HepG2 (cell line): ENCODE measurements around the gene KRT40. TPM values are rescaled to one million over a fixed set of nuclear protein-coding genes. Genes with fewer than 3 reads are reported as not detected.

Experiments used
- ATAC-seq: fragments of 200-7000 bp; cut with Tn5 transposase; 3 replicates; pipeline ENCODE4 v1.9.1; 2020; ENCODE audit warnings: mild to moderate bottlenecking, moderate library complexity
- BruUV-seq: library from RNA; stranded (reverse); fragments of 400-500 nt; replicated peaks from 2 replicates; lab custom pipeline; 2021; lab: Mats Ljungman, UMichigan
- CTCF ChIA-PET: fragments of 300-600 bp; formaldehyde crosslinking; extraction: SDS; loops from one replicate; lab custom pipeline; 2021; ENCODE audit warnings: low total read pairs, inconsistent platforms, low intra/inter-chr PET ratio; lab: Yijun Ruan, JAX
- POLR2A ChIA-PET: fragments of 350-600 bp; sonication (Branson Sonifier 250); formaldehyde crosslinking; loops from one replicate; lab custom pipeline; 2020; ENCODE audit warnings: antibody characterized with exemption, inconsistent platforms; lab: Yijun Ruan, JAX
- DNase-seq: peaks from one replicate; pipeline ENCODE4 v3.0.0-alpha.2; 2015; ENCODE audit warnings: low spot score
- FAIRE-seq: peaks from 3 replicates; lab custom pipeline; 2011; peaks lifted over from hg19 to GRCh38; lab: Jason Lieb, UNC
- H2AFZ ChIP-seq: one replicate; pipeline ENCODE4 v1.6.1; 2011; ENCODE audit warnings: low read length, inconsistent platforms
- H3K27ac ChIP-seq: fragments of 300-600 bp; 3 replicates; pipeline ENCODE4 v1.8.0; 2011; ENCODE audit warnings: mixed run types, mild to moderate bottlenecking, mixed read lengths, low read length, inconsistent platforms; ENCODE audit not compliant: insufficient read depth; ENCODE audit errors: extremely low read length
- H3K27me3 ChIP-seq, 2 experiments: fragments of 200-600 bp in 1 of 2; 2 replicates in 1 of 2; 3 replicates in 1 of 2; pipeline versions ENCODE4 v1.6.0 to v1.8.0; 2011; ENCODE audit warnings: low read length in 2 of 2, mild to moderate bottlenecking in 2 of 2, moderate library complexity in 2 of 2, inconsistent platforms in 1 of 2; ENCODE audit not compliant: insufficient read depth in 2 of 2, control insufficient read depth in 1 of 2
- H3K36me3 ChIP-seq, 2 experiments: fragments of 200-600 bp in 1 of 2; replicated peaks in 1 of 2; 2 replicates in 1 of 2; 3 replicates in 1 of 2; pipeline versions ENCODE4 v1.5.1 to v1.8.0; 2011; ENCODE audit warnings: low read length in 2 of 2, inconsistent platforms in 1 of 2; ENCODE audit not compliant: insufficient read depth in 2 of 2, control insufficient read depth in 1 of 2
- H3K4me1 ChIP-seq: 2 replicates; pipeline ENCODE4 v1.5.1; 2012; ENCODE audit warnings: low read length, inconsistent platforms; ENCODE audit not compliant: insufficient read depth
- H3K4me2 ChIP-seq: 2 replicates; pipeline ENCODE4 v1.6.0; 2011; ENCODE audit warnings: low read depth, low read length, inconsistent platforms
- H3K4me3 ChIP-seq, 3 experiments: fragments of 200-600 bp in 1 of 3; sonication (generic), shearing (Covaris generic) in 1 of 3; replicated peaks in 1 of 3; 2 replicates each; pipeline ENCODE4 v1.5.1; 2011 to 2016; ENCODE audit warnings: low read length in 3 of 3, inconsistent platforms in 2 of 3, low read depth in 2 of 3, mild to moderate bottlenecking in 2 of 3, control low read depth in 1 of 3, mixed read lengths in 1 of 3; ENCODE audit not compliant: insufficient read depth in 1 of 3
- H3K79me2 ChIP-seq: one replicate; pipeline ENCODE4 v1.6.1; 2011; ENCODE audit warnings: low read length, inconsistent platforms; ENCODE audit not compliant: insufficient read depth
- H3K9ac ChIP-seq: 2 replicates; pipeline ENCODE4 v1.6.0; 2011; ENCODE audit warnings: mild to moderate bottlenecking, low read depth, low read length, inconsistent platforms; ENCODE audit not compliant: insufficient read depth
- H3K9me3 ChIP-seq: 2 replicates; pipeline ENCODE4 v1.5.1; 2012; ENCODE audit warnings: mild to moderate bottlenecking, low read length
- H4K20me1 ChIP-seq: 2 replicates; pipeline ENCODE4 v1.6.0; 2011; ENCODE audit warnings: inconsistent platforms, mild to moderate bottlenecking, low read length, moderate library complexity; ENCODE audit not compliant: insufficient read depth
- ATF7-NPFF ChIP-seq: sonication (generic); formaldehyde crosslinking; IDR thresholded peaks from 2 replicates; pipeline ENCODE4 v1.8.1; 2023; ENCODE audit warnings: mild to moderate bottlenecking, low read depth, missing genetic modification reagents, moderate library complexity
- CBX5 ChIP-seq: sonication (generic); formaldehyde crosslinking; IDR thresholded peaks from 2 replicates; pipeline ENCODE4 v1.4.0; 2020; ENCODE audit warnings: missing genetic modification reagents, borderline replicate concordance
- CENPBD1 ChIP-seq: sonication (generic); formaldehyde crosslinking; IDR thresholded peaks from 2 replicates; pipeline ENCODE4 v1.8.0; 2022; ENCODE audit warnings: missing genetic modification reagents, low read depth, mild to moderate bottlenecking, borderline replicate concordance
- ESRRA ChIP-seq: sonication (generic); formaldehyde crosslinking; IDR thresholded peaks from 2 replicates; pipeline ENCODE4 v1.5.1; 2020; ENCODE audit warnings: mild to moderate bottlenecking, low read depth, missing genetic modification reagents
- HDAC6 ChIP-seq: fragments of 200-600 bp; sonication (generic); IDR thresholded peaks from 2 replicates; pipeline ENCODE4 v1.7.0; 2017; ENCODE audit warnings: mild to moderate bottlenecking, antibody characterized with exemption, low read length, low read depth
- MTERF4 ChIP-seq: sonication (generic); formaldehyde crosslinking; IDR thresholded peaks from 2 replicates; pipeline ENCODE4 v1.8.0; 2023; ENCODE audit warnings: mild to moderate bottlenecking, missing genetic modification reagents
- TRIM24 ChIP-seq: sonication (generic); formaldehyde crosslinking; IDR thresholded peaks from 2 replicates; pipeline ENCODE4 v1.8.0; 2022; ENCODE audit warnings: mild to moderate bottlenecking, missing genetic modification reagents
- ZBTB7A ChIP-seq: sonication (generic); formaldehyde crosslinking; IDR thresholded peaks from 2 replicates; pipeline ENCODE4 v1.8.0; 2022; ENCODE audit warnings: mild to moderate bottlenecking, missing genetic modification reagents
- ZFY ChIP-seq: sonication (generic); formaldehyde crosslinking; IDR thresholded peaks from 2 replicates; pipeline ENCODE4 v1.4.0; 2020; ENCODE audit warnings: missing genetic modification reagents
- ZNF235 ChIP-seq: sonication (generic); formaldehyde crosslinking; IDR thresholded peaks from 2 replicates; pipeline ENCODE4 v1.8.1; 2023; ENCODE audit warnings: mild to moderate bottlenecking, missing genetic modification reagents, borderline replicate concordance
- ZNF354B ChIP-seq: sonication (generic); formaldehyde crosslinking; IDR thresholded peaks from 2 replicates; pipeline ENCODE4 v1.8.0; 2022; ENCODE audit warnings: mild to moderate bottlenecking, missing genetic modification reagents
- ZSCAN5A ChIP-seq: sonication (generic); formaldehyde crosslinking; IDR thresholded peaks from 2 replicates; pipeline ENCODE4 v1.8.0; 2022; ENCODE audit warnings: mild to moderate bottlenecking, missing genetic modification reagents, borderline replicate concordance
- WGBS: methylation state at CpG from one replicate; pipeline ENCODE4 v1.1.6; 2017; ENCODE audit warnings: low lambda C conversion rate; 5-methylcytosine and 5-hydroxymethylcytosine counted together
- in situ Hi-C: cut with HindIII; loops from 2 replicates; pipeline ENCODE4 v1.10.0; 2017; ENCODE audit warnings: low pct_unique_long_range_greater_than_20kb; ENCODE audit not compliant: extremely low pct_ligation_motif_present
- intact Hi-C: fragments of 100-400 bp; cut with micrococcal nuclease; formaldehyde crosslinking; loops from one replicate; pipeline ENCODE4 v1.10.0; 2022; ENCODE audit not compliant: unreplicated experiment
- polyA plus RNA-seq, 8 experiments: library from polyadenylated mRNA; depleted of rRNA in 3 of 8; stranded (reverse) in 7 of 8; unstranded in 1 of 8; fragments of >200 nt; fragmentation: Illumina TruSeq in 4 of 8; extraction: Trizol in 4 of 8; gene quantifications; 2 replicates each; pipeline versions ENCODE4 v1.2.1 to v1.2.3, GENCODE V29; 2011 to 2016; ENCODE audit warnings: low read depth in 4 of 8, missing spikeins in 1 of 8, mixed read lengths in 1 of 8; ENCODE audit not compliant: insufficient read depth in 1 of 8
- total RNA-seq, 5 experiments: library from RNA; depleted of rRNA; stranded (reverse); fragments of >200 nt; fragmentation: Illumina TruSeq; extraction: Trizol; gene quantifications; 2 replicates each; pipeline ENCODE4 v1.2.3, GENCODE V29; 2016; ENCODE audit warnings: low read depth in 1 of 5
- TF ChIP-seq, protein P1 (sequence below): sonication (generic); formaldehyde crosslinking; conservative IDR thresholded peaks from 2 replicates; pipeline ENCODE4 v1.8.0; 2022; ENCODE audit warnings: missing genetic modification reagents

Gene KRT40
- total and polyA plus RNA-seq, 2 of the 13 experiments (the other 11 are each of a cell fraction or from before 2014, with no cell fraction given), result not detected

DNA sequence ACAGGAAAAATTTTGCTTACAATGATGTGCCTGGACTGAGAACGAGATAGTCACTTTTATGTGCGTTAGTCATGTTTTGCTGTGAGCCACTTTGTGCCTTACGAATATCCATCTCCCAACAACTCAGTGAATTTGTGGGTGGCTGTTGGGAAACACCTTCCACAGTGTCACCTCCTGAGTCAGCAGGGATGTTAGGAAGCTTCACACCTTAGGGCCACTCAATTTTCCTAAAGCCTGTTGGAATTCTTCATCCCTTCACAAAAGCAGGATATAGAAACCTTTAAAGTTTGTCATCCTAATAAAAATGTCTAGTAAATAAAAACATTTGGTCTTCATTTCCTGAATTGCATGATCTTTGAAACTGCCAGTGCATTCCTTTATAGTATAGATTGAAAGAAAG, 29.1 kb upstream of the KRT40 start:
- Histone ChIP-seq H3K27ac (no peak overlapping the region), H4K20me1 (no peaks in the 10 kb centered on the region), H3K27me3 (no peaks in the 10 kb centered on the region), H3K9ac (no peak overlapping the region), H3K4me3 (no peak overlapping the region), H3K79me2 (no peaks in the 10 kb centered on the region), H3K36me3 (no peaks in the 10 kb centered on the region), H3K4me2 (no peak overlapping the region), H2AFZ (no peak overlapping the region), H3K4me1 (peaks cover 64% of the 10 kb centered on the region), H3K9me3 (no peaks in the 10 kb centered on the region)
- FAIRE-seq (no peak), DNase-seq (no peak), ATAC-seq (no peak)
- no TSS peak for BruUV-seq
- in situ Hi-C loops (no loop called here), intact Hi-C loops (no loop called here)
- ChIA-PET CTCF (no interaction called here), POLR2A (interaction anchor here (1.0 kb wide), 1 partner anchor 459 kb away, joined by 3 read pairs; no protein-coding TSS in a partner anchor)
- TF ChIP-seq CENPBD1 (CRISPR knock-in tag) (no peak), MTERF4 (CRISPR knock-in tag) (no peak), TRIM24 (CRISPR knock-in tag) (no peak), ZSCAN5A (no peak), ZNF354B (CRISPR knock-in tag) (no peak), ZBTB7A (CRISPR knock-in tag) (no peak), ESRRA (CRISPR knock-in tag) (no peak), ZFY (CRISPR knock-in tag) (no peak), CBX5 (CRISPR knock-in tag) (no peak), ATF7-NPFF (CRISPR knock-in tag) (no peak), HDAC6 (no peak), ZNF235 (no peak)
- TF ChIP-seq, protein P1, sequence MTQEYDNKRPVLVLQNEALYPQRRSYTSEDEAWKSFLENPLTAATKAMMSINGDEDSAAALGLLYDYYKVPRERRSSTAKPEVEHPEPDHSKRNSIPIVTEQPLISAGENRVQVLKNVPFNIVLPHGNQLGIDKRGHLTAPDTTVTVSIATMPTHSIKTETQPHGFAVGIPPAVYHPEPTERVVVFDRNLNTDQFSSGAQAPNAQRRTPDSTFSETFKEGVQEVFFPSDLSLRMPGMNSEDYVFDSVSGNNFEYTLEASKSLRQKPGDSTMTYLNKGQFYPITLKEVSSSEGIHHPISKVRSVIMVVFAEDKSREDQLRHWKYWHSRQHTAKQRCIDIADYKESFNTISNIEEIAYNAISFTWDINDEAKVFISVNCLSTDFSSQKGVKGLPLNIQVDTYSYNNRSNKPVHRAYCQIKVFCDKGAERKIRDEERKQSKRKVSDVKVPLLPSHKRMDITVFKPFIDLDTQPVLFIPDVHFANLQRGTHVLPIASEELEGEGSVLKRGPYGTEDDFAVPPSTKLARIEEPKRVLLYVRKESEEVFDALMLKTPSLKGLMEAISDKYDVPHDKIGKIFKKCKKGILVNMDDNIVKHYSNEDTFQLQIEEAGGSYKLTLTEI, result no peak
- 98% methylated on average over 3 of the region's 3 CpGs for WGBS
